GM21381 (cell line): ENCODE data around the gene RBM11.

Experiments
- ATAC-seq: cut with Tn5 transposase; IDR thresholded peaks from one replicate; pipeline ENCODE4 v1.9.1; 2021; ENCODE audit warnings: mild to moderate bottlenecking, moderate library complexity; ENCODE audit not compliant: unreplicated experiment

Gene RBM11

GRCh38 chr21:14267076-14267475 lies 51.1 kb downstream of the RBM11 start:
- no peak for ATAC-seq

- ATAC-seq, result no peak
These were observed 54.7 kb downstream of the RBM11 start for GRCh38 chr21:14270631-14271030.

- ATAC-seq, result no peak
These were observed 55.1 kb downstream of the RBM11 start for GRCh38 chr21:14271053-14271452.

GRCh38 chr21:14271641-14272040 lies 55.7 kb downstream of the RBM11 start:
- ATAC-seq, result no peak

- no peak for ATAC-seq
These were observed 58.0 kb downstream of the RBM11 start for GRCh38 chr21:14273736-14274538.

- ATAC-seq, result no peak
These were observed 59.8 kb downstream of the RBM11 start for GRCh38 chr21:14275702-14276205.
